ENCODE measurements around the gene GTF2IRD1. TPM values are rescaled to one million over a fixed set of nuclear protein-coding genes. Genes with fewer than 3 reads are reported as not detected.

Gene GTF2IRD1
- total and polyA plus RNA-seq, 2 donors (not counting 1 experiment from before 2014, with no cell fraction given), result 7.8 to 14.7 TPM

DNA sequence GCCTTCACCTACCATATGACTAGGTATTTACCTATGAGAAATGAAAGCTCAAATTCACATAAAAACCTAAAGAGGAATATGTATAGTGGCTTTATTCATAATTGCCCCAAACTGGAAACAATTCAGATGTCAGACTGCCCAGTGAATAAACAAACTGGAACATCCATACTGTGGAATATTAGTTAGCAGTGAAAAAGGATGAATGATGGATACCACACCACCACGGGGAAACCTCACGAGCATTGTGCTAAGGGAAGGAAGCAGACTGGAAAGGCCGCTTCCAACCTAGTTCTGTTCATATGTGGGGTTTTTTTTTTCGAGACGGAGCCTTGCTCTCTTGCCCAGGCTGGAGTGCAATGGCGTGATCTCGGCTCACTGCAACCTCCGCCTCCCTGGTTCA, 16.8 kb downstream of the GTF2IRD1 start:
- TF ChIP-seq, protein P1, sequence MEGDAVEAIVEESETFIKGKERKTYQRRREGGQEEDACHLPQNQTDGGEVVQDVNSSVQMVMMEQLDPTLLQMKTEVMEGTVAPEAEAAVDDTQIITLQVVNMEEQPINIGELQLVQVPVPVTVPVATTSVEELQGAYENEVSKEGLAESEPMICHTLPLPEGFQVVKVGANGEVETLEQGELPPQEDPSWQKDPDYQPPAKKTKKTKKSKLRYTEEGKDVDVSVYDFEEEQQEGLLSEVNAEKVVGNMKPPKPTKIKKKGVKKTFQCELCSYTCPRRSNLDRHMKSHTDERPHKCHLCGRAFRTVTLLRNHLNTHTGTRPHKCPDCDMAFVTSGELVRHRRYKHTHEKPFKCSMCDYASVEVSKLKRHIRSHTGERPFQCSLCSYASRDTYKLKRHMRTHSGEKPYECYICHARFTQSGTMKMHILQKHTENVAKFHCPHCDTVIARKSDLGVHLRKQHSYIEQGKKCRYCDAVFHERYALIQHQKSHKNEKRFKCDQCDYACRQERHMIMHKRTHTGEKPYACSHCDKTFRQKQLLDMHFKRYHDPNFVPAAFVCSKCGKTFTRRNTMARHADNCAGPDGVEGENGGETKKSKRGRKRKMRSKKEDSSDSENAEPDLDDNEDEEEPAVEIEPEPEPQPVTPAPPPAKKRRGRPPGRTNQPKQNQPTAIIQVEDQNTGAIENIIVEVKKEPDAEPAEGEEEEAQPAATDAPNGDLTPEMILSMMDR (conservative IDR thresholded peaks at IDR 0.05 in 1 of 2, IDR thresholded peaks at IDR 0.05 in 1 of 2; ENCODE audit: low read depth in 1 of 2, low read length in 2 of 2), result no peak
- no peak for TF ChIP-seq EZH2 (IDR thresholded peaks at IDR 0.05; ENCODE audit: low read length, missing control alignments)
- Histone ChIP-seq H3K4me3 (replicated peaks in 1 of 4; ENCODE audit: control extremely low read depth in 1 of 4, insufficient read depth in 1 of 4, low read depth in 3 of 4, low read length in 4 of 4) (no peak overlapping the region), H3K27ac (ENCODE audit: insufficient read depth, low read length) (no peak overlapping the region), H2AFZ (ENCODE audit: low read length) (no peak overlapping the region), H3K79me2 (ENCODE audit: control insufficient read depth, insufficient read depth, low read length) (peaks cover 2% of the 10 kb centered on the region), H3K4me2 (ENCODE audit: extremely low read depth, insufficient read depth, low read length) (no peak overlapping the region), H3K36me3 (ENCODE audit: control insufficient read depth, insufficient read depth, low read length) (no peaks in the 10 kb centered on the region), H4K20me1 (ENCODE audit: control insufficient read depth, extremely low read depth, insufficient read depth, low read length) (no peaks in the 10 kb centered on the region), H3K9me3 (ENCODE audit: control insufficient read depth, insufficient read depth, low read depth, low read length) (no peaks in the 10 kb centered on the region), H3K4me1 (ENCODE audit: control insufficient read depth, extremely low read depth, insufficient read depth, low read length) (peaks cover 4% of the 10 kb centered on the region), H3K9ac (ENCODE audit: insufficient read depth, low read length) (no peak overlapping the region), H3K27me3 (ENCODE audit: control insufficient read depth, insufficient read depth, low read length) (no peaks in the 10 kb centered on the region)
- no peak for DNase-seq (ENCODE audit: low read depth in 2 of 2)

DNA sequence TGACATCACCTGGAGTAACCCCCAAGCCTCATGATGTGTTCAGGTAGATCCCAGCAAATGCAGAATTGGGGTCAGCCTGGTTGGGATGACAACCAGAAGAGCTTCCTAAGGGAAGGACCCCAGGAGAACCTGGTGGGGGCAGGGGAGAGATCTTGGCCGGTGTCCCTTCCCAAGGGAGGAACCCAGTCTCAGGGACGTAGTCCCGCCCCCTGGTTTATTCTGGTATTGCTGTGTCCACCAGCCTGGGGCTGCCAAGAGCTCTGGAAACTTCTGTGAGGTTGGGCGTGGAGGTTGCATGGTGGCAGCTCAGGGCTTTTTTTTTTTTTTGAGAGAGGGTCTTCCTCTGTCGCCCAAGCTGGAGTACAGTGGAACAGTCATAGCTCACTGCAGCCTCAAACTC, 19.4 kb downstream of the GTF2IRD1 start:
- no peak for DNase-seq (ENCODE audit: low read depth in 2 of 2)
- H3K36me3 ChIP-seq (ENCODE audit: control insufficient read depth, insufficient read depth, low read length), result no peaks in the 10 kb centered on the region
- no peaks in the 10 kb centered on the region for H3K27me3 ChIP-seq (ENCODE audit: control insufficient read depth, insufficient read depth, low read length)
- no peak overlapping the region for H3K9ac ChIP-seq (ENCODE audit: insufficient read depth, low read length)
- no peak overlapping the region for H3K4me2 ChIP-seq (ENCODE audit: extremely low read depth, insufficient read depth, low read length)
- H2AFZ ChIP-seq (ENCODE audit: low read length), result no peak overlapping the region
- H3K27ac ChIP-seq (ENCODE audit: insufficient read depth, low read length), result no peak overlapping the region
- TF ChIP-seq, protein P1 (conservative IDR thresholded peaks at IDR 0.05 in 1 of 2, IDR thresholded peaks at IDR 0.05 in 1 of 2; ENCODE audit: low read depth in 1 of 2, low read length in 2 of 2), result no peak
- TF ChIP-seq EZH2 (IDR thresholded peaks at IDR 0.05; ENCODE audit: low read length, missing control alignments), result no peak
- H3K79me2 ChIP-seq (ENCODE audit: control insufficient read depth, insufficient read depth, low read length), result peaks cover 2% of the 10 kb centered on the region
- H3K9me3 ChIP-seq (ENCODE audit: control insufficient read depth, insufficient read depth, low read depth, low read length), result no peaks in the 10 kb centered on the region
- peaks cover 10% of the 10 kb centered on the region for H3K4me1 ChIP-seq (ENCODE audit: control insufficient read depth, extremely low read depth, insufficient read depth, low read length)
- H4K20me1 ChIP-seq (ENCODE audit: control insufficient read depth, extremely low read depth, insufficient read depth, low read length), result no peaks in the 10 kb centered on the region
- no peak overlapping the region for H3K4me3 ChIP-seq (replicated peaks in 1 of 4; ENCODE audit: control extremely low read depth in 1 of 4, insufficient read depth in 1 of 4, low read depth in 3 of 4, low read length in 4 of 4)

DNA sequence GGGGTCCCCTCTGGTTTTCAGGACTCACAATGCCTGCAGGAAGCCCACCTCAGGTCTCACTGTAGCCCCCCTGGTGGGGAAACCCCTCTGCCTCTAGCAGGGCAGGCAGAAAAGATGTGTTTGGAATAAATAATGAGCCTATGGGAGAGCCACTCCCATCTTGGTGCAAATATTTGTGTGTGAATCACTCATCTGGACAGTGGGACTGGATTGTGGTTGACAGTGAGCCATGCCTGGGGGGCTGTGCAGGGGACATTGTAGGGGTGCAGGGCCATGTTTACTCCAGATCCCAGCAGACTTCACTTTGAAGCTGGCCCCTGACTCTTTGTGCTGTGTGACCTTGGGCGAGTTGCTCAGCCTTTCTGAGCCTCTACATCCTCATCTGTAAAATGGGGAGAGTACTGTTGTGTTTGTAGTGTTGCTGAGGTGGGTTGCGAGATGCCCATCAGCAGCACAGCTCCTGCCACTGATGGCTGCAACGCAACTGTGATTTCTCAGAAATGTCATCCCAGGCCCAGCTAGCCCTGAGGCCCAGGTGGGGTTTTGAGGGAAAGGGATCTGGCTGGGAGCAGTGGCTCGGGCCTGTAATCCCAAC, 20.7 kb downstream of the GTF2IRD1 start:
- no peak overlapping the region for H3K9ac ChIP-seq (ENCODE audit: insufficient read depth, low read length)
- H3K27me3 ChIP-seq (ENCODE audit: control insufficient read depth, insufficient read depth, low read length), result no peaks in the 10 kb centered on the region
- H3K79me2 ChIP-seq (ENCODE audit: control insufficient read depth, insufficient read depth, low read length), result peaks cover 2% of the 10 kb centered on the region
- H4K20me1 ChIP-seq (ENCODE audit: control insufficient read depth, extremely low read depth, insufficient read depth, low read length), result no peaks in the 10 kb centered on the region
- H3K4me3 ChIP-seq (replicated peaks in 1 of 4; ENCODE audit: control extremely low read depth in 1 of 4, insufficient read depth in 1 of 4, low read depth in 3 of 4, low read length in 4 of 4), result no peak overlapping the region
- DNase-seq (ENCODE audit: low read depth in 2 of 2), result peak in 1 of 2 donors; percentile 35
- no peak overlapping the region for H3K4me2 ChIP-seq (ENCODE audit: extremely low read depth, insufficient read depth, low read length)
- peaks cover 12% of the 10 kb centered on the region for H3K4me1 ChIP-seq (ENCODE audit: control insufficient read depth, extremely low read depth, insufficient read depth, low read length)
- no peaks in the 10 kb centered on the region for H3K36me3 ChIP-seq (ENCODE audit: control insufficient read depth, insufficient read depth, low read length)
- H3K9me3 ChIP-seq (ENCODE audit: control insufficient read depth, insufficient read depth, low read depth, low read length), result no peaks in the 10 kb centered on the region
- H3K27ac ChIP-seq (ENCODE audit: insufficient read depth, low read length), result no peak overlapping the region
- H2AFZ ChIP-seq (ENCODE audit: low read length), result no peak overlapping the region
- TF ChIP-seq EZH2 (IDR thresholded peaks at IDR 0.05; ENCODE audit: low read length, missing control alignments), result no peak
- TF ChIP-seq, protein P1 (conservative IDR thresholded peaks at IDR 0.05 in 1 of 2, IDR thresholded peaks at IDR 0.05 in 1 of 2; ENCODE audit: low read depth in 1 of 2, low read length in 2 of 2), result no peak
